ENCODE results near the gene DAB2IP. TPM values are rescaled to one million over a fixed set of nuclear protein-coding genes. Genes with fewer than 3 reads are reported as not detected.
A peak's percentile ranks its signal among the peaks of the same experiment; 100 is the strongest.

Gene DAB2IP
- total and polyA plus RNA-seq, 2 of the 4 experiments (the other 2 are of a cell fraction), result 5.6 to 17.2 TPM

DNA sequence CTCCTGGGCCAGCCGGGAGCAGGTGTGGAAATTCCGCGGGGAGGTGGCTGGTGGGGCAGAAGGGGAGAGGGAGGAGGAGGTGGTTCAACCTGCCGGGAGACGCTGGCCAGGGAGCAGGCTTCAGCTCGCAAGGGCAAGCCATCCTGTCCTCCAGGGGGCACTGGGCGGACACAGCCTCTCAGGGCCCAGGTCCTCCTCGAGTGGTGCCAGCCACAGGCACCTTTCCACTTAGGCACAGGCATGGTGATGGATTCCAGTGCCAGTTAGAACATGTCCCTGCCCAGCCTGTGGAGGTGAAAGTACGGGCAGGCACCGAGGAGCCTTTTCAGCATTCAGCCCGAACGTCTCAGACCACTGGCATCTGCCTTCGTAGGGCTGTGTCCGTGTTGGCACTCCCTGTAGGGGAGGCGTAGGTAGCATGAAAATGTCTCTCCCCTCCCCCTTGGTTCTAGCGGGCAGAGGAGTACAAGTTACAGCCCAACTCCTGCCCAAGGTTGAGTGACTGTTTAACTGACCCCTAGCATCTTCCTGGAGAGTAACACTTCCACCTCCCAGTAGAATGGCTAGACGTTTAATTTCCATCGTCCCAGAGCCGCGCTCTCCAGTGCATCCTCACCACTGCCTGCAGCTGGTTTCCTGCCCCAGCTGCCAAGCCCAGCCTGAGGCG lies 48.9 kb downstream of the DAB2IP start:
- Histone ChIP-seq H3K4me2 (ENCODE audit: low read depth, low read length) (peak overlapping the region; percentile 58), H2BK5ac (ENCODE audit: low read depth, low read length, poor library complexity, severe bottlenecking) (no peak overlapping the region), H3K4me3 (ENCODE audit: insufficient read depth, low read depth, low read length) (peak overlapping the region; percentile 60), H2BK15ac (ENCODE audit: low read depth, low read length) (no peak overlapping the region), H4K8ac (ENCODE audit: low read depth in 2 of 2, low read length in 2 of 2) (no peak overlapping the region), H3K9me1 (ENCODE audit: insufficient read depth, low read length) (peaks cover 4% of the 10 kb centered on the region; the same call in 1 of the 2 replicates), H2AK9ac (replicated peaks; ENCODE audit: low read depth, low read length, poor library complexity) (peak overlapping the region; percentile 86), H2BK20ac (ENCODE audit: low read depth, low read length) (no peak overlapping the region), H3K23ac (ENCODE audit: low read depth, low read length) (peak overlapping the region; percentile 86; the same call in 1 of the 2 replicates), H2AK5ac (ENCODE audit: low read depth, low read length) (peak overlapping the region; percentile 27), H3K79me1 (ENCODE audit: low read depth in 1 of 2, low read length in 2 of 2) (peaks cover 25 to 57% of the 10 kb centered on the region in 2 experiments), H3K27ac (ENCODE audit: insufficient read depth, low read length) (no peak overlapping the region), H3K14ac (replicated peaks; ENCODE audit: low read depth, low read length) (peak overlapping the region; percentile 51; the same call in 1 of the 2 replicates), H3K56ac (ENCODE audit: extremely low read depth, insufficient read depth, low read length) (no peak overlapping the region), H4K5ac (ENCODE audit: low read depth, low read length) (0 out of 2 replicates have a peak overlapping the region, but pooled peaks have one; percentile 4), H3K27me3 (ENCODE audit: control insufficient read depth, insufficient read depth, low read length) (no peaks in the 10 kb centered on the region), H3K9ac (ENCODE audit: low read depth, low read length) (peak overlapping the region; percentile 41), H4K91ac (ENCODE audit: insufficient read depth, low read depth, low read length) (no peak overlapping the region), H2BK120ac (ENCODE audit: low read depth, low read length) (no peak overlapping the region), H3K36me3 (ENCODE audit: control insufficient read depth, insufficient read depth, low read length) (no peaks in the 10 kb centered on the region), H3K4ac (ENCODE audit: low read depth, low read length) (peak overlapping the region; percentile 72), H2AFZ (replicated peaks; ENCODE audit: low read length, poor library complexity) (peak overlapping the region; percentile 93), H4K20me1 (ENCODE audit: insufficient read depth, low read length) (peaks cover 47% of the 10 kb centered on the region), H3K18ac (ENCODE audit: low read depth, low read length) (no peak overlapping the region; the same call in 1 of the 2 replicates), H3K9me3 (ENCODE audit: control insufficient read depth, insufficient read depth, low read length) (no peaks in the 10 kb centered on the region), H3K4me1 (ENCODE audit: control insufficient read depth, insufficient read depth, low read length) (peaks cover 8% of the 10 kb centered on the region)
- BruUV-seq (replicated peaks), result no TSS peak
- POLR2A ChIA-PET (ENCODE audit: unreplicated experiment), result no interaction called here
- ATAC-seq (ENCODE audit: low read depth) (peak; percentile 36), DNase-seq (peak; percentile 48)
- CTCF ChIA-PET, result interaction anchor here (1.5 kb wide), 1 partner anchor 44 kb away, joined by 3 read pairs; no protein-coding TSS in a partner anchor
- dilution Hi-C loops (cut with HindIII; ENCODE audit: low sequenced_read_pairs, unreplicated experiment), result no loop called here
- 32% methylated on average over 3 of the region's 21 CpGs; no CpG with 5 or more reads in 1 of the 2 experiments for WGBS, 2 experiments (ENCODE audit: extremely low coverage in 2 of 2, insufficient read length in 1 of 2)
- in situ Hi-C loops (cut with MboI; ENCODE audit: low sequenced_read_pairs), result no loop called here
- intact Hi-C loops (cut with micrococcal nuclease), result loop anchor here (2.0 kb wide), 1 partner anchor 293 kb away; no protein-coding TSS in a partner anchor
- TF ChIP-seq, protein P1, sequence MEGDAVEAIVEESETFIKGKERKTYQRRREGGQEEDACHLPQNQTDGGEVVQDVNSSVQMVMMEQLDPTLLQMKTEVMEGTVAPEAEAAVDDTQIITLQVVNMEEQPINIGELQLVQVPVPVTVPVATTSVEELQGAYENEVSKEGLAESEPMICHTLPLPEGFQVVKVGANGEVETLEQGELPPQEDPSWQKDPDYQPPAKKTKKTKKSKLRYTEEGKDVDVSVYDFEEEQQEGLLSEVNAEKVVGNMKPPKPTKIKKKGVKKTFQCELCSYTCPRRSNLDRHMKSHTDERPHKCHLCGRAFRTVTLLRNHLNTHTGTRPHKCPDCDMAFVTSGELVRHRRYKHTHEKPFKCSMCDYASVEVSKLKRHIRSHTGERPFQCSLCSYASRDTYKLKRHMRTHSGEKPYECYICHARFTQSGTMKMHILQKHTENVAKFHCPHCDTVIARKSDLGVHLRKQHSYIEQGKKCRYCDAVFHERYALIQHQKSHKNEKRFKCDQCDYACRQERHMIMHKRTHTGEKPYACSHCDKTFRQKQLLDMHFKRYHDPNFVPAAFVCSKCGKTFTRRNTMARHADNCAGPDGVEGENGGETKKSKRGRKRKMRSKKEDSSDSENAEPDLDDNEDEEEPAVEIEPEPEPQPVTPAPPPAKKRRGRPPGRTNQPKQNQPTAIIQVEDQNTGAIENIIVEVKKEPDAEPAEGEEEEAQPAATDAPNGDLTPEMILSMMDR (conservative IDR thresholded peaks at IDR 0.05; ENCODE audit: low read depth, low read length), result peak; percentile 61
- TF ChIP-seq SMC3 (IDR thresholded peaks at IDR 0.05; ENCODE audit: low read depth, low read length), result peak; percentile 65
- TF ChIP-seq CHD1 (IDR thresholded peaks at IDR 0.05; ENCODE audit: low read depth, low read length), result no peak
- TF ChIP-seq RAD21 (IDR thresholded peaks at IDR 0.05; ENCODE audit: low read length), result peak; percentile 64
